GM23338 (cell line): ENCODE data around the gene ADAMTSL2. TPM values are rescaled to one million over a fixed set of nuclear protein-coding genes. Genes with fewer than 3 reads are reported as not detected.
A peak's percentile ranks its signal among the peaks of the same experiment; 100 is the strongest.

Experiments used
- ATAC-seq: fragments of 200-7000 bp; cut with Tn5 transposase; 3 replicates; pipeline ENCODE4 v1.9.1; 2020
- DNase-seq: peaks from one replicate; pipeline ENCODE4 v3.0.0-alpha.2; 2015; ENCODE audit warnings: low spot score
- H2AFZ ChIP-seq: fragments of 200-600 bp; sonication (generic); 2 replicates; pipeline ENCODE4 v1.8.0; 2016; ENCODE audit warnings: antibody characterized with exemption, mild to moderate bottlenecking, moderate library complexity
- H3F3A ChIP-seq: fragments of 200-600 bp; sonication (generic); replicated peaks from 2 replicates; pipeline ENCODE4 v1.8.0; 2017; ENCODE audit warnings: antibody characterized with exemption, mixed run types, low read depth
- H3K27ac ChIP-seq: fragments of 200-600 bp; sonication (generic); 2 replicates; pipeline ENCODE4 v1.6.1; 2016; ENCODE audit warnings: low read depth
- H3K27me3 ChIP-seq: fragments of 200-600 bp; sonication (generic); 2 replicates; pipeline ENCODE4 v1.8.0; 2016; ENCODE audit warnings: mild to moderate bottlenecking, mixed run types, moderate library complexity; ENCODE audit not compliant: insufficient read depth
- H3K36me3 ChIP-seq: fragments of 200-600 bp; sonication (generic); 2 replicates; pipeline ENCODE4 v1.8.0; 2016; ENCODE audit warnings: mild to moderate bottlenecking; ENCODE audit not compliant: insufficient read depth
- H3K4me1 ChIP-seq: fragments of 200-600 bp; sonication (generic); 2 replicates; pipeline ENCODE4 v1.8.0; 2016; ENCODE audit warnings: mild to moderate bottlenecking, moderate library complexity; ENCODE audit not compliant: insufficient read depth
- H3K4me2 ChIP-seq: fragments of 200-600 bp; sonication (generic); 2 replicates; pipeline ENCODE4 v1.7.1; 2017; ENCODE audit warnings: mixed run types
- H3K4me3 ChIP-seq: fragments of 200-600 bp; sonication (generic); 2 replicates; pipeline ENCODE4 v1.6.1; 2016; ENCODE audit warnings: mixed run types
- H3K79me2 ChIP-seq: fragments of 200-600 bp; sonication (generic); replicated peaks from 2 replicates; pipeline ENCODE4 v1.8.0; 2017; ENCODE audit warnings: mild to moderate bottlenecking; ENCODE audit not compliant: insufficient read depth
- H3K9me2 ChIP-seq: fragments of 200-600 bp; sonication (generic); 2 replicates; pipeline ENCODE4 v1.8.0; 2017; ENCODE audit not compliant: insufficient read depth
- H4K20me1 ChIP-seq: fragments of 200-600 bp; sonication (generic); replicated peaks from 2 replicates; pipeline ENCODE4 v1.8.0; 2017; ENCODE audit warnings: mild to moderate bottlenecking; ENCODE audit not compliant: insufficient read depth
- H3K27ac Mint-ChIP-seq: 2 replicates; pipeline ENCODE4 v1.8.0; 2020; ENCODE audit warnings: inconsistent platforms, mild to moderate bottlenecking, moderate library complexity, mixed read lengths
- H3K27me3 Mint-ChIP-seq: 3 replicates; pipeline ENCODE4 v1.8.0; 2022; ENCODE audit warnings: low read depth, mild to moderate bottlenecking, moderate library complexity, mixed read lengths, inconsistent platforms; ENCODE audit not compliant: insufficient read depth, poor library complexity
- H3K36me3 Mint-ChIP-seq: 3 replicates; pipeline ENCODE4 v1.8.0; 2021; ENCODE audit warnings: low read depth, mild to moderate bottlenecking, inconsistent platforms, moderate library complexity, mixed read lengths
- H3K4me1 Mint-ChIP-seq: 3 replicates; pipeline ENCODE4 v1.8.0; 2020; ENCODE audit warnings: mild to moderate bottlenecking, inconsistent platforms, mixed read lengths
- H3K4me3 Mint-ChIP-seq: 3 replicates; pipeline ENCODE4 v1.8.0; 2021; ENCODE audit warnings: moderate library complexity, mild to moderate bottlenecking, inconsistent platforms, mixed read lengths
- H3K9me3 Mint-ChIP-seq: 3 replicates; pipeline ENCODE4 v1.8.0; 2020; ENCODE audit warnings: moderate library complexity, mild to moderate bottlenecking, inconsistent platforms, mixed read lengths
- CREB1 ChIP-seq: fragments of 250-450 bp; sonication (Bioruptor Pico); IDR thresholded peaks from 2 replicates; pipeline ENCODE4 v1.5.0; 2020; ENCODE audit warnings: low read depth, mild to moderate bottlenecking, moderate library complexity
- EZH2 ChIP-seq: fragments of 200-600 bp; sonication (generic); IDR thresholded peaks from one replicate; pipeline ENCODE4 v1.8.0; 2017; ENCODE audit warnings: antibody characterized with exemption, mild to moderate bottlenecking, low read depth; ENCODE audit not compliant: unreplicated experiment
- EZH2phosphoT487 ChIP-seq: fragments of 200-600 bp; sonication (generic); IDR thresholded peaks from one replicate; pipeline ENCODE4 v1.8.1; 2018; ENCODE audit warnings: antibody characterized with exemption; ENCODE audit not compliant: unreplicated experiment
- JUNB ChIP-seq: IDR thresholded peaks from one replicate; pipeline ENCODE4 v1.6.1; 2016; ENCODE audit warnings: antibody characterized with exemption; ENCODE audit not compliant: unreplicated experiment
- NANOG ChIP-seq: IDR thresholded peaks from 2 replicates; pipeline ENCODE4 v1.6.1; 2016; ENCODE audit warnings: antibody characterized with exemption, borderline replicate concordance
- POLR2AphosphoS5 ChIP-seq: IDR thresholded peaks from 2 replicates; pipeline ENCODE4 v1.6.1; 2016; ENCODE audit warnings: antibody characterized with exemption, low read depth
- ZNF114 ChIP-seq: fragments of 250-450 bp; sonication (Bioruptor Pico); IDR thresholded peaks from 2 replicates; pipeline ENCODE4 v1.5.0; 2020; ENCODE audit warnings: mild to moderate bottlenecking, moderate library complexity
- ZNF331 ChIP-seq: fragments of 250-450 bp; sonication (Bioruptor Pico); IDR thresholded peaks from 2 replicates; pipeline ENCODE4 v1.5.0; 2020; ENCODE audit warnings: low read depth, mild to moderate bottlenecking, moderate library complexity
- polyA plus RNA-seq: library from polyadenylated mRNA; unstranded; fragments of >200 nt; fragmentation: Nextera tagmentation; extraction: Ambion mirVana; gene quantifications from 2 replicates; pipeline ENCODE4 v1.2.1, GENCODE V29; 2016
- total RNA-seq: library from RNA; depleted of rRNA; stranded (reverse); fragments of >200 nt; shearing (Covaris generic); gene quantifications from 2 replicates; pipeline ENCODE4 v1.2.3, GENCODE V29; 2014
- TF ChIP-seq, protein P1 (sequence below), 2 experiments: fragments of 200-600 bp in 1 of 2; sonication (generic) in 1 of 2; conservative IDR thresholded peaks; 2 replicates each; pipeline versions ENCODE4 v1.5.1 to v1.6.1; 2016 to 2017; ENCODE audit warnings: antibody characterized with exemption in 2 of 2, low read depth in 2 of 2, mild to moderate bottlenecking in 2 of 2, moderate library complexity in 1 of 2
- TF ChIP-seq, protein P2 (sequence below): IDR thresholded peaks from one replicate; pipeline ENCODE4 v1.6.1; 2018; ENCODE audit warnings: antibody characterized with exemption; ENCODE audit not compliant: unreplicated experiment
- TF ChIP-seq, protein P3 (sequence below): fragments of 250-450 bp; sonication (Bioruptor Pico); IDR thresholded peaks from 2 replicates; pipeline ENCODE4 v1.5.0; 2020; ENCODE audit warnings: mild to moderate bottlenecking, moderate library complexity
- TF ChIP-seq, protein P4 (sequence below): IDR thresholded peaks from 2 replicates; pipeline ENCODE4 v1.6.1; 2016; ENCODE audit warnings: antibody characterized with exemption

Gene ADAMTSL2
- total and polyA plus RNA-seq, 2 experiments from 2014 or later, result 0.15 to 0.66 TPM

DNA sequence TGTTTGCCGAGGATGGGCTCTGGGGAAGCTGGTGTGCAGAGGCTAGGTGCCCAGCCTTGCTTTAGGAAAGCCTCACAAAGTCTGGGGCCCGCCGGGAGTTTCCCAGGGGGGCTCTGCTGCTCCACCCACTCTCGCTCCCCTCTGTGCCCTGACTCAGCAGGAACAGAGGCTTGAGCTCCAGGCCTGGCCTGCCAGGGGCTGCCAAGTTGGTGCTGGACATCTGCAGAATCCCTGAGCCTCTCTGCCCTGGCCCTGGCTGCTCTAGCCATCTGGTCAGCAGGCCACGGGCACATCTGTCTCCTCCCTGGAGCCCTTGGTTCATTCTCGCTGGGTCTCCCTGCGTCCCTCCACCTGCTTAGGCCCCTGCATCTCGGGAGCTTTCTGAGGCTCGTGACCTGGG is 647 bp upstream of the ADAMTSL2 start:
- Histone ChIP-seq H3K27me3 (peaks cover 9% of the 10 kb centered on the region; the same call in 1 of the 2 replicates), H3K36me3 (no peaks in the 10 kb centered on the region), H3F3A (0 out of 2 replicates have a peak, but pooled peaks cover 4% of the 10 kb centered on the region), H3K79me2 (no peaks in the 10 kb centered on the region), H3K27ac (no peak overlapping the region), H4K20me1 (no peaks in the 10 kb centered on the region), H2AFZ (peak overlapping the region; percentile 96), H3K4me1 (peaks cover 10% of the 10 kb centered on the region; the same call in 1 of the 2 replicates), H3K4me2 (peak overlapping the region; percentile 80), H3K9me2 (no peaks in the 10 kb centered on the region), H3K4me3 (peak overlapping the region; percentile 56; the same call in 1 of the 2 replicates)
- Mint-ChIP-seq H3K27me3 (peaks cover 20% of the 10 kb centered on the region), H3K4me1 (peaks cover 19% of the 10 kb centered on the region; the same call in 2 of the 3 replicates), H3K27ac (no peak overlapping the region), H3K9me3 (no peaks in the 10 kb centered on the region), H3K36me3 (no peaks in the 10 kb centered on the region), H3K4me3 (peak overlapping the region; percentile 58)
- ATAC-seq (no peak), DNase-seq (no peak)
- TF ChIP-seq, protein P1, sequence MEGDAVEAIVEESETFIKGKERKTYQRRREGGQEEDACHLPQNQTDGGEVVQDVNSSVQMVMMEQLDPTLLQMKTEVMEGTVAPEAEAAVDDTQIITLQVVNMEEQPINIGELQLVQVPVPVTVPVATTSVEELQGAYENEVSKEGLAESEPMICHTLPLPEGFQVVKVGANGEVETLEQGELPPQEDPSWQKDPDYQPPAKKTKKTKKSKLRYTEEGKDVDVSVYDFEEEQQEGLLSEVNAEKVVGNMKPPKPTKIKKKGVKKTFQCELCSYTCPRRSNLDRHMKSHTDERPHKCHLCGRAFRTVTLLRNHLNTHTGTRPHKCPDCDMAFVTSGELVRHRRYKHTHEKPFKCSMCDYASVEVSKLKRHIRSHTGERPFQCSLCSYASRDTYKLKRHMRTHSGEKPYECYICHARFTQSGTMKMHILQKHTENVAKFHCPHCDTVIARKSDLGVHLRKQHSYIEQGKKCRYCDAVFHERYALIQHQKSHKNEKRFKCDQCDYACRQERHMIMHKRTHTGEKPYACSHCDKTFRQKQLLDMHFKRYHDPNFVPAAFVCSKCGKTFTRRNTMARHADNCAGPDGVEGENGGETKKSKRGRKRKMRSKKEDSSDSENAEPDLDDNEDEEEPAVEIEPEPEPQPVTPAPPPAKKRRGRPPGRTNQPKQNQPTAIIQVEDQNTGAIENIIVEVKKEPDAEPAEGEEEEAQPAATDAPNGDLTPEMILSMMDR (conservative IDR thresholded peaks at IDR 0.05; ENCODE audit: low read depth in 2 of 2), result no peak
- TF ChIP-seq, protein P2, sequence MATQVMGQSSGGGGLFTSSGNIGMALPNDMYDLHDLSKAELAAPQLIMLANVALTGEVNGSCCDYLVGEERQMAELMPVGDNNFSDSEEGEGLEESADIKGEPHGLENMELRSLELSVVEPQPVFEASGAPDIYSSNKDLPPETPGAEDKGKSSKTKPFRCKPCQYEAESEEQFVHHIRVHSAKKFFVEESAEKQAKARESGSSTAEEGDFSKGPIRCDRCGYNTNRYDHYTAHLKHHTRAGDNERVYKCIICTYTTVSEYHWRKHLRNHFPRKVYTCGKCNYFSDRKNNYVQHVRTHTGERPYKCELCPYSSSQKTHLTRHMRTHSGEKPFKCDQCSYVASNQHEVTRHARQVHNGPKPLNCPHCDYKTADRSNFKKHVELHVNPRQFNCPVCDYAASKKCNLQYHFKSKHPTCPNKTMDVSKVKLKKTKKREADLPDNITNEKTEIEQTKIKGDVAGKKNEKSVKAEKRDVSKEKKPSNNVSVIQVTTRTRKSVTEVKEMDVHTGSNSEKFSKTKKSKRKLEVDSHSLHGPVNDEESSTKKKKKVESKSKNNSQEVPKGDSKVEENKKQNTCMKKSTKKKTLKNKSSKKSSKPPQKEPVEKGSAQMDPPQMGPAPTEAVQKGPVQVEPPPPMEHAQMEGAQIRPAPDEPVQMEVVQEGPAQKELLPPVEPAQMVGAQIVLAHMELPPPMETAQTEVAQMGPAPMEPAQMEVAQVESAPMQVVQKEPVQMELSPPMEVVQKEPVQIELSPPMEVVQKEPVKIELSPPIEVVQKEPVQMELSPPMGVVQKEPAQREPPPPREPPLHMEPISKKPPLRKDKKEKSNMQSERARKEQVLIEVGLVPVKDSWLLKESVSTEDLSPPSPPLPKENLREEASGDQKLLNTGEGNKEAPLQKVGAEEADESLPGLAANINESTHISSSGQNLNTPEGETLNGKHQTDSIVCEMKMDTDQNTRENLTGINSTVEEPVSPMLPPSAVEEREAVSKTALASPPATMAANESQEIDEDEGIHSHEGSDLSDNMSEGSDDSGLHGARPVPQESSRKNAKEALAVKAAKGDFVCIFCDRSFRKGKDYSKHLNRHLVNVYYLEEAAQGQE, result no peak
- TF ChIP-seq, protein P3, sequence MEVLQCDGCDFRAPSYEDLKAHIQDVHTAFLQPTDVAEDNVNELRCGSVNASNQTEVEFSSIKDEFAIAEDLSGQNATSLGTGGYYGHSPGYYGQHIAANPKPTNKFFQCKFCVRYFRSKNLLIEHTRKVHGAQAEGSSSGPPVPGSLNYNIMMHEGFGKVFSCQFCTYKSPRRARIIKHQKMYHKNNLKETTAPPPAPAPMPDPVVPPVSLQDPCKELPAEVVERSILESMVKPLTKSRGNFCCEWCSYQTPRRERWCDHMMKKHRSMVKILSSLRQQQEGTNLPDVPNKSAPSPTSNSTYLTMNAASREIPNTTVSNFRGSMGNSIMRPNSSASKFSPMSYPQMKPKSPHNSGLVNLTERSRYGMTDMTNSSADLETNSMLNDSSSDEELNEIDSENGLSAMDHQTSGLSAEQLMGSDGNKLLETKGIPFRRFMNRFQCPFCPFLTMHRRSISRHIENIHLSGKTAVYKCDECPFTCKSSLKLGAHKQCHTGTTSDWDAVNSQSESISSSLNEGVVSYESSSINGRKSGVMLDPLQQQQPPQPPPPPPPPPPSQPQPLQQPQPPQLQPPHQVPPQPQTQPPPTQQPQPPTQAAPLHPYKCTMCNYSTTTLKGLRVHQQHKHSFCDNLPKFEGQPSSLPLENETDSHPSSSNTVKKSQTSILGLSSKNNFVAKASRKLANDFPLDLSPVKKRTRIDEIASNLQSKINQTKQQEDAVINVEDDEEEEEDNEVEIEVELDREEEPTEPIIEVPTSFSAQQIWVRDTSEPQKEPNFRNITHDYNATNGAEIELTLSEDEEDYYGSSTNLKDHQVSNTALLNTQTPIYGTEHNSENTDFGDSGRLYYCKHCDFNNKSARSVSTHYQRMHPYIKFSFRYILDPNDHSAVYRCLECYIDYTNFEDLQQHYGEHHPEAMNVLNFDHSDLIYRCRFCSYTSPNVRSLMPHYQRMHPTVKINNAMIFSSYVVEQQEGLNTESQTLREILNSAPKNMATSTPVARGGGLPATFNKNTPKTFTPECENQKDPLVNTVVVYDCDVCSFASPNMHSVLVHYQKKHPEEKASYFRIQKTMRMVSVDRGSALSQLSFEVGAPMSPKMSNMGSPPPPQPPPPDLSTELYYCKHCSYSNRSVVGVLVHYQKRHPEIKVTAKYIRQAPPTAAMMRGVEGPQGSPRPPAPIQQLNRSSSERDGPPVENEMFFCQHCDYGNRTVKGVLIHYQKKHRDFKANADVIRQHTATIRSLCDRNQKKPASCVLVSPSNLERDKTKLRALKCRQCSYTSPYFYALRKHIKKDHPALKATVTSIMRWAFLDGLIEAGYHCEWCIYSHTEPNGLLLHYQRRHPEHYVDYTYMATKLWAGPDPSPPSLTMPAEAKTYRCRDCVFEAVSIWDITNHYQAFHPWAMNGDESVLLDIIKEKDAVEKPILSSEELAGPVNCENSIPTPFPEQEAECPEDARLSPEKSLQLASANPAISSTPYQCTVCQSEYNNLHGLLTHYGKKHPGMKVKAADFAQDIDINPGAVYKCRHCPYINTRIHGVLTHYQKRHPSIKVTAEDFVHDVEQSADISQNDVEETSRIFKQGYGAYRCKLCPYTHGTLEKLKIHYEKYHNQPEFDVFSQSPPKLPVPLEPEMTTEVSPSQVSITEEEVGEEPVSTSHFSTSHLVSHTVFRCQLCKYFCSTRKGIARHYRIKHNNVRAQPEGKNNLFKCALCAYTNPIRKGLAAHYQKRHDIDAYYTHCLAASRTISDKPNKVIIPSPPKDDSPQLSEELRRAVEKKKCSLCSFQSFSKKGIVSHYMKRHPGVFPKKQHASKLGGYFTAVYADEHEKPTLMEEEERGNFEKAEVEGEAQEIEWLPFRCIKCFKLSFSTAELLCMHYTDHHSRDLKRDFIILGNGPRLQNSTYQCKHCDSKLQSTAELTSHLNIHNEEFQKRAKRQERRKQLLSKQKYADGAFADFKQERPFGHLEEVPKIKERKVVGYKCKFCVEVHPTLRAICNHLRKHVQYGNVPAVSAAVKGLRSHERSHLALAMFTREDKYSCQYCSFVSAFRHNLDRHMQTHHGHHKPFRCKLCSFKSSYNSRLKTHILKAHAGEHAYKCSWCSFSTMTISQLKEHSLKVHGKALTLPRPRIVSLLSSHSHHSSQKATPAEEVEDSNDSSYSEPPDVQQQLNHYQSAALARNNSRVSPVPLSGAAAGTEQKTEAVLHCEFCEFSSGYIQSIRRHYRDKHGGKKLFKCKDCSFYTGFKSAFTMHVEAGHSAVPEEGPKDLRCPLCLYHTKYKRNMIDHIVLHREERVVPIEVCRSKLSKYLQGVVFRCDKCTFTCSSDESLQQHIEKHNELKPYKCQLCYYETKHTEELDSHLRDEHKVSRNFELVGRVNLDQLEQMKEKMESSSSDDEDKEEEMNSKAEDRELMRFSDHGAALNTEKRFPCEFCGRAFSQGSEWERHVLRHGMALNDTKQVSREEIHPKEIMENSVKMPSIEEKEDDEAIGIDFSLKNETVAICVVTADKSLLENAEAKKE (CRISPR knock-in tag), result no peak
- no peak for TF ChIP-seq CREB1 (CRISPR knock-in tag)
- TF ChIP-seq POLR2AphosphoS5, result no peak
- no peak for TF ChIP-seq JUNB
- no peak for TF ChIP-seq NANOG
- no peak for TF ChIP-seq EZH2phosphoT487
- TF ChIP-seq EZH2, result no peak
- TF ChIP-seq, protein P4, sequence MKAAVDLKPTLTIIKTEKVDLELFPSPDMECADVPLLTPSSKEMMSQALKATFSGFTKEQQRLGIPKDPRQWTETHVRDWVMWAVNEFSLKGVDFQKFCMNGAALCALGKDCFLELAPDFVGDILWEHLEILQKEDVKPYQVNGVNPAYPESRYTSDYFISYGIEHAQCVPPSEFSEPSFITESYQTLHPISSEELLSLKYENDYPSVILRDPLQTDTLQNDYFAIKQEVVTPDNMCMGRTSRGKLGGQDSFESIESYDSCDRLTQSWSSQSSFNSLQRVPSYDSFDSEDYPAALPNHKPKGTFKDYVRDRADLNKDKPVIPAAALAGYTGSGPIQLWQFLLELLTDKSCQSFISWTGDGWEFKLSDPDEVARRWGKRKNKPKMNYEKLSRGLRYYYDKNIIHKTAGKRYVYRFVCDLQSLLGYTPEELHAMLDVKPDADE, result no peak
- TF ChIP-seq ZNF331 (CRISPR knock-in tag), result no peak
- TF ChIP-seq ZNF114 (CRISPR knock-in tag), result no peak
